Activated CD8-positive, alpha-beta memory T cell treated with anti-CD3 and anti-CD28 coated beads for 48 hours (primary cell): ENCODE results near the gene ITGA11.
A peak's percentile ranks its signal among the peaks of the same experiment; 100 is the strongest.

ENCODE experiments used
- DNase-seq, 3 experiments: peaks; one replicate each; pipeline ENCODE4 v3.0.0-alpha.2; 2020; ENCODE audit warnings: low read depth in 2 of 3, low spot score in 2 of 3

The ITGA11 gene

GRCh38 chr15:68298336-68298735 lies 133.6 kb downstream of the ITGA11 start:
- DNase-seq: no peak

GRCh38 chr15:68295014-68295805 lies 136.8 kb downstream of the ITGA11 start:
- no peak for DNase-seq

- no peak for DNase-seq
Observed at GRCh38 chr15:68292967-68293366, 139.0 kb downstream of the ITGA11 start.

- no peak for DNase-seq
Observed at GRCh38 chr15:68292157-68292781, 139.7 kb downstream of the ITGA11 start.

DNA sequence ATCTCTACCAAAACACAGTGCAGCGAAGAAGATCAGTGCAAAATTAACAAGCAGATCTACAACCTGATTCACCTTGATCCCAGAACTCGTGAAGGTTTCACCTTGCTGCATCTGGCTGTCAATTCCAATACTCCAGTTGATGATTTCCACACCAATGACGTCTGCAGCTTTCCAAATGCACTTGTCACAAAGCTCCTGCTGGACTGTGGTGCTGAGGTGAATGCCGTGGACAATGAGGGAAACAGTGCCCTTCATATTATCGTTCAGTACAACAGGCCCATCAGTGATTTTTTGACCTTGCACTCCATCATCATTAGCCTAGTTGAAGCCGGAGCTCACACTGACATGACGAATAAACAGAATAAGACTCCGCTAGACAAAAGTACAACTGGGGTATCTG lies 141.2 kb downstream of the ITGA11 start:
- no peak for DNase-seq

DNA sequence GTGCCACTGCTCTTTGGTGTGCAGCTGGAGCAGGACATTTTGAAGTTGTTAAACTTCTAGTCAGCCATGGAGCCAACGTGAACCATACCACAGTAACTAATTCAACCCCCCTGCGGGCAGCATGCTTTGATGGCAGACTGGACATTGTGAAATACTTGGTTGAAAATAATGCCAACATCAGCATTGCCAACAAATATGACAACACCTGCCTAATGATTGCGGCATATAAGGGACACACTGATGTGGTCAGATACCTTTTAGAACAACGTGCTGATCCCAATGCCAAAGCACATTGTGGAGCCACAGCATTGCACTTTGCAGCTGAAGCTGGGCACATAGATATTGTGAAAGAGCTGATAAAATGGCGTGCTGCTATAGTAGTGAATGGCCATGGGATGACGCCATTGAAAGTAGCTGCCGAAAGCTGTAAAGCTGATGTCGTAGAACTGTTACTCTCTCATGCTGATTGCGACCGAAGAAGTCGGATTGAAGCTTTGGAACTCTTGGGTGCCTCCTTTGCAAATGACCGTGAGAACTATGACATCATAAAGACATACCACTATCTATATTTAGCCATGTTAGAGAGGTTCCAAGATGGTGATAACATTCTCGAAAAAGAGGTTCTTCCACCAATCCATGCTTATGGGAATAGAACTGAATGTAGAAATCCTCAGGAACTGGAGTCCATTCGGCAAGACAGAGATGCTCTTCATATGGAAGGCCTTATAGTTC lies 142.2 kb downstream of the ITGA11 start:
- no peak for DNase-seq

GRCh38 chr15:68289057-68289456 lies 142.9 kb downstream of the ITGA11 start:
- no peak for DNase-seq

GRCh38 chr15:68286256-68286655 lies 145.7 kb downstream of the ITGA11 start:
- DNase-seq: no peak

DNA sequence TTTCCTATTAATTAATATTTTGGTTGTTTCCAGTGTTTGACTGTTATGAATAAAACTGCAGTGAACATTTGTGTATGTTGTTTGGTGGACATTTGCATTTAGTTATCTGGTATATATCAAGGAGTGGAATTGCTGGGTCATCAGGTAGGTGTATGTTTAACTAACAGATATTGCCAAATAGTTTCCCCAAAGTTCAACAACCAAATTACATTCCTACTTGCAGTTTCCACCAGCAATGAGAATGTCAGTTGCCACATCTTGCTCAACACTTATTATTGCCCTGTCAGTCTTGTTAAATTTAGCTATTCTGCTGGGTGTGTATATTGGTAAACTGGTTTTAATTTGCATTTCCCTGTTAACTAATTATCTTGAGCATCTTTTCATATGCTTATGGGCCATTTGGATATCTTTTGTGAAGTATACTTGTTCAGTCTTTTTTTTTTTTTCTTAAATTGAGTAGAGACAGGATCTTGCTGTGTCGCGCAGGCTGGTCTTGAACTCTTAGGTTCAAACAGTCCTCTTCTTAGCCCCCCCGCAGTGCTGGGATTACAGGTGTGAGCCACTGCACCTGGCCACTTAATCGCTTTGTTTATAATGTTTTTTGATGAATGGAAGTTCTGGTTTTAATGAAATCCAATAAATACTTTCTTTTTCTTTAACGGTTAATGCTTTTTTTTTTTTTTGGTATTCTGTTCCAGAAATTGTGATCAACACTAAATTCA lies 146.5 kb downstream of the ITGA11 start:
- no peak for DNase-seq

DNA sequence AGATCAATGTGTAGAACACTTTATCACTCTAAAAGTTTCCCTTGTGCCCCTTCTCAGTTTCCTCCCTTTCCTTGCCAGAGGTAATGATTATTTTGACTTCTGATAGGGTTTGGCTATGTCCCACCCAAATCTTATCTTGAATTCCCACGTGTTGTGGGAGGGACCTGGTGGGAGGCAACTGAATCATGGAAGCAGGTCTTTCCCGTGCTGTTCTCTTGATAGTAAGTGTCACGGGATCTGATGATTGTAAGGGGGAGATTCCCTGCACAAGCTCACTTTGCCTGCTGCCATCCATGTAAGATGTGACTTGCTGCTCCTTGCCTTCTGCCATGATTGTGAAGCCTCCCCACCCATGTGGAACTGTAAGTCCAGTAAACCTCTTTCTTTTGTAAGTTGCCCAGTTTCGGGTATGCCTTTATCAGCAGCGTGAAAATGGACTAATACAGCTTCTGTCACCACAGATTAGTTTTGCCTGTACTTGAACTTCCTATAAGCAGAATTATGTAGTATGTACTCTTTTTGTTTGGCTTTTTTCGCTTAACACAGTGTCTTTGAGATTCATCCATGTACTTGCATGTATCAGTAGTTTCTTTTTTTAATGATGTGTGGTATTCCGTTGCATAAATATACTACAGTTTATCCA lies 147.2 kb downstream of the ITGA11 start:
- DNase-seq: no peak

DNA sequence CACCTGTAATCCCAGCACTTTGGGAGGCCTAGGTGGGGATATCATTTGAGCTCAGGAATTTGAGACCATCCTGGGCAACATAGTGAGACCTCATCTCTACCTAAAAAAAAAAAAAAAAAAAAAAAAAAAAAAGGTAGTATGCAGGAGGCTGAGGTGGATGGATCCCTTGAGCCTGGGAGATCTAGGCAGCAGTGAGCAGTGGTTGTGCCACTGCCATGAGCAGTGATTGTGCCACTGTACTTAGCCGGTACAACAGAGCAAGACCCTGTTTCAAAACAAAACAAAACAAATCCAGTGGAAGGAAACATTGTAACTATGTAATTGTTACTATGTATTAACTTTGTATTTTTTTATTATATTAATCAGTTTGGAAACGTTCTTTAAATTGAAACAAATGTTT lies 148.6 kb downstream of the ITGA11 start:
- DNase-seq: no peak

DNA sequence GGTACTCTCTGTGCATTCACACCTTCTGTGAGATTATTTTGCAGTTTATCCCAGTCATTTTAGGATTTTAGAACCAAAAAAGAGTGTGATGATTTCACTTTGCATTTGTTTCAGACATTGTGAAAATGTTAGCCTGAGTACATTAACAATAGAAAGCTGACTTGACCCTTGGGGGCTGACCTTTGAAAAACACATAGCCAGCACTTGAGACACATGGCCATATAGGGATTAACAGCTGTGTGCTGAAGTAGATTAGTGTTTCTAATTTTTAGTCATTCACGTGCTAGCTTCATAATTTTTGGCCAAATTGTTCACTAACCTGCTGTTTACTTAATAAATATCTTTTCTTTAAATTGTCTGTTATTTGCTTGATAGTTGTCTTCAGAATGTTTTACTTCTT lies 151.0 kb downstream of the ITGA11 start:
- no peak for DNase-seq

GRCh38 chr15:68279779-68280753 lies 151.9 kb downstream of the ITGA11 start:
- DNase-seq: no peak

- no peak for DNase-seq
Observed at GRCh38 chr15:68278595-68279405, 153.2 kb downstream of the ITGA11 start.

DNA sequence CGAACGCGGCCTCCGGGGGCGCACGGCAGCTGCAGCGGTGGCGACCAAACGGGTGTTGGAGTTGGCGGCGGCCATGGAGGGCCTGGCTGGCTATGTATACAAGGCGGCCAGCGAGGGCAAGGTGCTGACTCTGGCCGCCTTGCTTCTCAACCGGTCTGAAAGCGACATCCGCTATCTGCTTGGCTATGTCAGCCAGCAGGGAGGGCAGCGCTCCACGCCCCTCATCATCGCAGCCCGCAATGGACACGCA lies 153.7 kb downstream of the ITGA11 start:
- peak in 1 of 3 experiments; percentile 38 for DNase-seq

- peak; percentile 67 to 87 (median 78) for DNase-seq
Observed at GRCh38 chr15:68277603-68278344, 154.2 kb downstream of the ITGA11 start, which contains the start of gene FEM1B. Gene FEM1B (plus strand): TSS chr15:68277745. CDS start chr15:68278418, 673 bp downstream.

DNA sequence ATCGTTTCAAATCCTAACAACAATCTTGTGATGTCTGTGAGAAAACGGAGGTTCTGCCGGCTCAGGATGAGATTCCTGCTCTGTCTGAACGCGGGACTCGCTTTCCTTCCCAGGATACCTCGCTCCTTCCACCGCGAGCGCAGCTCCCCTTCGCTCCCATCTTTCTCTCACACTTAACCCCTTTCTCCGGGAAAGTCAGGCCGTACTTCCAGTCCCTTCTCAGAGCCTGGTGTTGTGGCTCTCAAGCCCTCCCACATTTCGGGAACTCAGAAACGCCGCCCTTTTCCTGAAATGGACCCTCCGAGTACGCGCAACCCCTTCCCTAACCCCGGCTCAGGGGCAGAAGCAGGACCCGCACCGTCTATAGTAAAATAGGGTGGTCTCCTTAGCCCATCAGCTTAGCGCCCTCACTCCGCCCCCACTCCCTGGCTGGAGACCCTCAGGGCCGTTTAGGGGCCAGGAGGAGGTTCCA lies 154.8 kb downstream of the ITGA11 start:
- DNase-seq: no peak

- DNase-seq: no peak
Observed at GRCh38 chr15:68276668-68277067, 155.3 kb downstream of the ITGA11 start.
